Prostate gland (tissue), 2 donors: Measurements from ENCODE around the gene L3MBTL1. TPM values are rescaled to one million over a fixed set of nuclear protein-coding genes. Genes with fewer than 3 reads are reported as not detected.

Experiments
- DNase-seq: peaks from one replicate; pipeline ENCODE4 v3.0.0-alpha.2; 2019; ENCODE audit warnings: low spot score
- H3K27ac ChIP-seq, 2 donors: fragments of 200-600 bp; sonication (generic); 2 replicates each; pipeline ENCODE4 v1.5.1; 2017 to 2019
- H3K27me3 ChIP-seq: fragments of 200-600 bp; sonication (generic); replicated peaks from 2 replicates; pipeline ENCODE4 v1.5.1; 2019; ENCODE audit not compliant: insufficient read depth
- H3K36me3 ChIP-seq, 2 donors: fragments of 200-600 bp; sonication (generic); 1 replicate in 1 of 2; 2 replicates in 1 of 2; pipeline versions ENCODE4 v1.5.1 to v1.8.1; 2017 to 2019
- H3K4me1 ChIP-seq: fragments of 200-600 bp; sonication (generic); replicated peaks from 2 replicates; pipeline ENCODE4 v1.5.1; 2019
- H3K4me3 ChIP-seq, 2 donors: fragments of 200-600 bp; sonication (generic); 2 replicates each; pipeline ENCODE4 v1.5.1; 2017 to 2019
- H3K9me3 ChIP-seq: fragments of 200-600 bp; sonication (generic); 2 replicates; pipeline ENCODE4 v1.5.1; 2017
- CTCF ChIP-seq, 4 experiments: fragments of 200-600 bp in 2 of 4; fragments of 450-650 bp in 2 of 4; sonication (generic) in 2 of 4; IDR thresholded peaks; 1 replicate in 3 of 4; 2 replicates in 1 of 4; pipeline ENCODE4 v1.5.1; 2016 to 2019; ENCODE audit warnings: antibody characterized with exemption in 4 of 4, mild to moderate bottlenecking in 2 of 4, moderate library complexity in 2 of 4
- POLR2A ChIP-seq: fragments of 450-650 bp; IDR thresholded peaks from one replicate; pipeline ENCODE4 v1.6.1; 2016; ENCODE audit warnings: antibody characterized with exemption, mild to moderate bottlenecking
- POLR2AphosphoS5 ChIP-seq: sonication (generic); formaldehyde crosslinking; IDR thresholded peaks from one replicate; pipeline ENCODE4 v1.6.1; 2017; ENCODE audit warnings: antibody characterized with exemption
- WGBS: methylation state at CpG from one replicate; pipeline ENCODE4 v1.1.5; 2018; 5-methylcytosine and 5-hydroxymethylcytosine counted together
- intact Hi-C: fragments of 100-400 bp; cut with DNase I; formaldehyde crosslinking; loops from one replicate; pipeline ENCODE4 v1.14.2; 2022
- total RNA-seq, 2 donors: library from RNA; depleted of rRNA; stranded (reverse); fragments of >200 nt; gene quantifications; one replicate each; pipeline ENCODE4 v1.1.0, GENCODE V29; 2016

L3MBTL1 gene
- total RNA-seq, 2 donors from 2014 or later = 10.2 to 38.8 TPM

DNA sequence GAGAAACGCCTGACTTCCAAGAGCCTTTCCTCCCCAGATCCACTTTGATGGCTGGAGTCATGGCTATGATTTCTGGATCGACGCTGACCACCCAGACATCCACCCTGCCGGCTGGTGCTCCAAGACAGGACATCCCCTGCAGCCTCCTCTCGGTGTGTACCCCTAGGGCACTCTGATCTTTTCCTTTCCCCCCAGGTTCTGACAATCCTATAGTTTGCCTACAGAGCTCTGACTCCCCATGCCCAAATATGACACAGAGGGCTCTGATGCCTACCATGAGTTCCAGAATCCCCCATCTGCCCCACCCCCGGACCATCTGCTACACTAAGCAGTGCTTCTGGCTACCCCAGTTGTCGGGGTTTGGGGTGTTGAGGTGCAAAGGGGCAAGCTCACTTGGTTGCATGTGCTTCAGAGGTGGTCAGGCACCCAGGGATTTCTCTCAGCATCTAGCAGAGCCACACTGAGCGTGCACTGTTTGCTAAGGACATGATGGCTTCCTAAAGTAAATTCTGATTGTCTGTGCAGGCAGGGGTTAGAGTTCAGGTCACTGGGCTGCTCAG is 27.4 kb downstream of the L3MBTL1 start:
- H3K27ac ChIP-seq = no peak overlapping the region
- WGBS = 95% methylated on average over 8 of the region's 8 CpGs
- intact Hi-C loops = loop anchor here (5.0 kb wide), 2 partner anchors 547 to 657 kb away; no protein-coding TSS in a partner anchor
- DNase-seq = no peak
- no peak overlapping the region for H3K4me3 ChIP-seq
- no peaks in the 10 kb centered on the region for H3K4me1 ChIP-seq
- no peaks in the 10 kb centered on the region for H3K36me3 ChIP-seq
- no peaks in the 10 kb centered on the region for H3K9me3 ChIP-seq
- no peaks in the 10 kb centered on the region for H3K27me3 ChIP-seq
- no peak for TF ChIP-seq POLR2AphosphoS5
- no peak for TF ChIP-seq CTCF (IDR thresholded peaks at IDR 0.05)
- no peak for TF ChIP-seq POLR2A

- Histone ChIP-seq H3K27ac (no peak overlapping the region), H3K36me3 (no peaks in the 10 kb centered on the region), H3K4me3 (no peak overlapping the region), H3K4me1 (no peaks in the 10 kb centered on the region), H3K9me3 (no peaks in the 10 kb centered on the region), H3K27me3 (no peaks in the 10 kb centered on the region)
- no peak for TF ChIP-seq POLR2AphosphoS5
- no peak for TF ChIP-seq POLR2A
- TF ChIP-seq CTCF (IDR thresholded peaks at IDR 0.05) = no peak
- no peak for DNase-seq
- intact Hi-C loops = loop anchor here (5.0 kb wide), 2 partner anchors 547 to 657 kb away; no protein-coding TSS in a partner anchor
- WGBS = 79% methylated on average over 7 of the region's 7 CpGs
These were observed 28.0 kb downstream of the L3MBTL1 start for GRCh38 chr20:43535370-43536004.

- no peaks in the 10 kb centered on the region for H3K9me3 ChIP-seq
- TF ChIP-seq POLR2A (no peak), CTCF (IDR thresholded peaks at IDR 0.05) (no peak), POLR2AphosphoS5 (no peak)
- no peaks in the 10 kb centered on the region for H3K4me1 ChIP-seq
- H3K36me3 ChIP-seq = no peaks in the 10 kb centered on the region
- no peak overlapping the region for H3K4me3 ChIP-seq
- no peak overlapping the region for H3K27ac ChIP-seq
- H3K27me3 ChIP-seq = no peaks in the 10 kb centered on the region
- intact Hi-C loops = loop anchor here (5.0 kb wide), 2 partner anchors 546 to 656 kb away; no protein-coding TSS in a partner anchor
- no peak for DNase-seq
- WGBS = 90% methylated on average over 19 of the region's 19 CpGs
These were observed 28.7 kb downstream of the L3MBTL1 start for GRCh38 chr20:43536041-43536816.

DNA sequence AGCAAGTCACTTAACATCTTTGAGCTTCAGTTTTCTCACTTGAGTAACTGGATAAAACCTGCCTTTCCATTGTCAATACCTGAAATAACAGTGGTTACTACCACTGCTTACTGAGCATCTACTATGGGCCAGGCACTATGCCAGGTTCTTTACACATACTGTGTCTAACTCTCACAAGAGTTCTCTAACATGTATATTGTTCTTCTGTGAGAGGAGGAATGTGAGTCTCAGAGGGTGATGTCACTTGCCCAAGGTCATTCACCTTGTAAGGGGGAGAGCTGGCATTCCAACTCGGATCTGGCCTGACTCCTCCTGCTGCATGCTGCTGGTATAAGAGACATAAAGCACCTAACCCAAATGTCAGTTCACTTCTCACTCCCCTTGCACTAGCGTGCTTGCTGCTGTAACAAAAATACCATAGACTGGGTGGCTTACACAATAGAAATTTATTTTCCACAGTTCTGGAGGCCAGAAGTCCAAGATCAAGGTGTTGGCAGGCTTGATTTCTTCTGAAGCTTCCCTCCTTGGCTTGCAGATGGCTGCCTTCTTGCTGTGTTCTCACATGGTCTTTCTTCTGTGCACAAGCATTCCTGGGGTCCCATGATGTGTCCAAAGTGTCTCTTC is 29.4 kb downstream of the L3MBTL1 start:
- no peaks in the 10 kb centered on the region for H3K4me1 ChIP-seq
- H3K27ac ChIP-seq = no peak overlapping the region
- intact Hi-C loops = loop anchor here (5.0 kb wide), 2 partner anchors 545 to 655 kb away; no protein-coding TSS in a partner anchor
- 71% methylated on average over 2 of the region's 2 CpGs for WGBS
- H3K4me3 ChIP-seq = no peak overlapping the region
- no peaks in the 10 kb centered on the region for H3K27me3 ChIP-seq
- TF ChIP-seq CTCF (IDR thresholded peaks at IDR 0.05) = no peak
- no peak for TF ChIP-seq POLR2AphosphoS5
- no peak for TF ChIP-seq POLR2A
- DNase-seq = no peak
- no peaks in the 10 kb centered on the region for H3K36me3 ChIP-seq
- no peaks in the 10 kb centered on the region for H3K9me3 ChIP-seq
